Measurements from ENCODE around the gene GPR152.

DNA sequence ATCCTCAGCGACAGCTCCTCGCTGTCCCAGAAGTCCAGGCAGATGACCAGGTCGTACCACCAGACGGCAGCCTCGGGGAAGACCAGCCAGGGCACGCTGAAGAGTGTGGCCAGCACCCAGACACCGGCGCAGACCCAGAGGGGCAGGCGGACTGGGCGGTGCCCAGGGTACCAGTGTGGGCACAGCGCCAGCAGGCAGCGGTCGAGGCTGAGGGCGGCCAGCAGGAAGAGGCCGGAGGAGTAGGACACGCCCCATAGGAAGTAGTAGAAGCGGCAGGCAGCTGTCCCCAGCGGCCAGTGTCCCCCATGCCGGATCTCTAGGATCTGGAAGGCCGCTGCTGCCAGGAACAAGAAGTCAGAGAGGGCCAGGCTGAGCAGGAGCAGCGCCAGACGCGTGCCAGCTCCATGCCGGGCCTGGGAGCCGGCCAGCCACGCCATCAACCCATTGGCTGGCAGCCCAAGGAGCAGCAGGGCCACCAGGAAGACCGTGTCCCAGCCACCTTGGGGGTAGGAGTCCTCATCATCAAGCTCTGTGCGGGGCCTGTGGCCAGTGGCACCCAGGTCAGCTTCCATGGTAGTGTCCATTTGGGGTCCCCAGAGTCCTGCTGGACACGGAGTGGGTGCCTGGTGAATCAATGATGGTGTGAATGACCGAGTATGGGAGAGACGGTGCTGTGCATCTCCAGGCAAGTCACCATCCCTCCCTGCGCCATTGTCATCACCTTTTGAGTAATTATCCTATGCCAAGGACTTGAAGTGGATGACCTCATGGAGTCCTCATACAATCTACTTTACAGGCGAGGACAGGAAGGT is at the start of gene GPR152:
- TF ChIP-seq EZH2 (IDR thresholded peaks at IDR 0.05; ENCODE audit: low read depth, low read length, severe bottlenecking) = no peak
- TF ChIP-seq, protein P1, sequence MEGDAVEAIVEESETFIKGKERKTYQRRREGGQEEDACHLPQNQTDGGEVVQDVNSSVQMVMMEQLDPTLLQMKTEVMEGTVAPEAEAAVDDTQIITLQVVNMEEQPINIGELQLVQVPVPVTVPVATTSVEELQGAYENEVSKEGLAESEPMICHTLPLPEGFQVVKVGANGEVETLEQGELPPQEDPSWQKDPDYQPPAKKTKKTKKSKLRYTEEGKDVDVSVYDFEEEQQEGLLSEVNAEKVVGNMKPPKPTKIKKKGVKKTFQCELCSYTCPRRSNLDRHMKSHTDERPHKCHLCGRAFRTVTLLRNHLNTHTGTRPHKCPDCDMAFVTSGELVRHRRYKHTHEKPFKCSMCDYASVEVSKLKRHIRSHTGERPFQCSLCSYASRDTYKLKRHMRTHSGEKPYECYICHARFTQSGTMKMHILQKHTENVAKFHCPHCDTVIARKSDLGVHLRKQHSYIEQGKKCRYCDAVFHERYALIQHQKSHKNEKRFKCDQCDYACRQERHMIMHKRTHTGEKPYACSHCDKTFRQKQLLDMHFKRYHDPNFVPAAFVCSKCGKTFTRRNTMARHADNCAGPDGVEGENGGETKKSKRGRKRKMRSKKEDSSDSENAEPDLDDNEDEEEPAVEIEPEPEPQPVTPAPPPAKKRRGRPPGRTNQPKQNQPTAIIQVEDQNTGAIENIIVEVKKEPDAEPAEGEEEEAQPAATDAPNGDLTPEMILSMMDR (IDR thresholded peaks at IDR 0.05; ENCODE audit: control extremely low read depth in 1 of 3, insufficient read depth in 1 of 3, low read depth in 1 of 3, low read length in 3 of 3) = no peak
- no peak for TF ChIP-seq CEBPB (IDR thresholded peaks at IDR 0.05; ENCODE audit: low read depth, low read length)
- TF ChIP-seq TBP (IDR thresholded peaks at IDR 0.05; ENCODE audit: low read depth, low read length) = no peak
- TF ChIP-seq HDAC2 (IDR thresholded peaks at IDR 0.05; ENCODE audit: borderline replicate concordance in 1 of 2, low read depth in 2 of 2, low read length in 2 of 2) = no peak

Measured in H1 (cell line).